ENCODE results near the gene NPC1.
"Not testable (repeated sequence)": the region's sequence is repeated elsewhere in the genome, so short reads cannot be mapped to it uniquely, and the experiment has no call there.

The NPC1 gene

GRCh38 chr18:23573626-23574431 is 12.5 kb downstream of the NPC1 start:
- peak; percentile 44 for DNase-seq

GRCh38 chr18:23573020-23573419 is 13.3 kb downstream of the NPC1 start:
- DNase-seq = no peak

GRCh38 chr18:23572570-23572969 is 13.7 kb downstream of the NPC1 start:
- DNase-seq = no peak

- no peak for DNase-seq
Observed at GRCh38 chr18:23572012-23572411, 14.3 kb downstream of the NPC1 start.

GRCh38 chr18:23570912-23571504 is 15.3 kb downstream of the NPC1 start:
- no peak for DNase-seq

GRCh38 chr18:23569299-23570063 is 16.8 kb downstream of the NPC1 start:
- no peak for DNase-seq

GRCh38 chr18:23568281-23569138 is 17.8 kb downstream of the NPC1 start:
- DNase-seq = no peak

- no peak for DNase-seq
Observed at GRCh38 chr18:23567671-23568070, 18.6 kb downstream of the NPC1 start.

- DNase-seq = no peak
Observed at GRCh38 chr18:23565916-23566547, 20.3 kb downstream of the NPC1 start.

GRCh38 chr18:23563377-23564043 is 22.8 kb downstream of the NPC1 start:
- no peak for DNase-seq

- DNase-seq = no peak
Observed at GRCh38 chr18:23560186-23560585, 26.1 kb downstream of the NPC1 start.

- not testable (repeated sequence) for DNase-seq
Observed at GRCh38 chr18:23557511-23557910, 28.8 kb downstream of the NPC1 start.

- DNase-seq = no peak
Observed at GRCh38 chr18:23556145-23556780, 30.0 kb downstream of the NPC1 start.

GRCh38 chr18:23553887-23554286 is 32.4 kb downstream of the NPC1 start:
- DNase-seq = no peak

GRCh38 chr18:23552505-23552904 is 33.8 kb downstream of the NPC1 start:
- DNase-seq = no peak

GRCh38 chr18:23551978-23552377 is 34.3 kb downstream of the NPC1 start:
- no peak for DNase-seq

- no peak for DNase-seq
Observed at GRCh38 chr18:23550898-23551297, 35.4 kb downstream of the NPC1 start.

- no peak for DNase-seq
Observed at GRCh38 chr18:23548719-23549118, 37.6 kb downstream of the NPC1 start.

GRCh38 chr18:23548275-23548674 is 38.0 kb downstream of the NPC1 start:
- no peak for DNase-seq

- no peak for DNase-seq
Observed at GRCh38 chr18:23547846-23548245, 38.5 kb downstream of the NPC1 start.

- no peak for DNase-seq
Observed at GRCh38 chr18:23547306-23547705, 39.0 kb downstream of the NPC1 start.
